NCI-H524 treated with DMSO at 0.1 percent for 48 hours (cell line): Measurements from ENCODE around the gene KSR2.
"Not testable (repeated sequence)": the region's sequence is repeated elsewhere in the genome, so short reads cannot be mapped to it uniquely, and the experiment has no call there.

Source experiments
- DNase-seq: peaks from one replicate; lab custom pipeline; 2025; lab: John Stamatoyannopoulos, UW

KSR2 gene

DNA sequence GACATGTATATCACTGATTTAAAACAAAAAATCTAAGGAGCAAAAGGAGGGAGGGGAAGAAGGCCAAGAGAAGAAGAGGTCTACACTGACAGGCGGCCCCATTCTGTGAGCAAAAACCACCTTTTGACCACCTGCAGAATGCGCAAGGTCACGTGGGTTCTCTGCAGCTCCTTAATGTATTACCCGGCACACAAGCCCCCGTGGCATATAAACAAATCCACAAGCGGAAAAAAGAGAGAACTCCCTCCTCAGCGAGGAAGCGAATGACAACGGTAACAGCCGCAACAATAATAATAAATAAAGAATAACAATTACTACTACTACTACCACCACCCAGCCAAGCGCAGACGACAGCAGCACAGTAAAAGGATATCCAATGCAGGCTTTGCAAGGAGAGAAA is 1.3 kb downstream of the KSR2 start:
- DNase-seq, result no peak

DNA sequence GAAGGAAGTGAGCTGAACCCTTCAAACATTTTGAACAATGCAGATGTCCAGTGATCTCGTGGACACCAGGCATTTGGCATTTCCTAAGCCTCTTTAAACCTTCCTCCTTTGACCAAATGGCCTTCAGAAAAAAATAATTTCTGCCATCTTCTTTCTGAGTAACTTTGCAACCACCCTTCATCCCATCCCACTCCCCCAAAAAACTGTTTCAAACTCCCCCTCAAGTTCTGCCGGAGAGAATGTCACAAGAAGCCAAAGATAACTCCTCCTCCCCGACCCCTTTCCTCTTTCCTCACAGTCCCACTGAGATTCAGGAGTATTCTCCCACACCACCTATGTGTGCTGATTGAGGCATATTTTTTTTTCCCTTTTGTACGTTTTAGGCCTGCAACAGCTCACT is 1.7 kb downstream of the KSR2 start:
- no peak for DNase-seq

DNA sequence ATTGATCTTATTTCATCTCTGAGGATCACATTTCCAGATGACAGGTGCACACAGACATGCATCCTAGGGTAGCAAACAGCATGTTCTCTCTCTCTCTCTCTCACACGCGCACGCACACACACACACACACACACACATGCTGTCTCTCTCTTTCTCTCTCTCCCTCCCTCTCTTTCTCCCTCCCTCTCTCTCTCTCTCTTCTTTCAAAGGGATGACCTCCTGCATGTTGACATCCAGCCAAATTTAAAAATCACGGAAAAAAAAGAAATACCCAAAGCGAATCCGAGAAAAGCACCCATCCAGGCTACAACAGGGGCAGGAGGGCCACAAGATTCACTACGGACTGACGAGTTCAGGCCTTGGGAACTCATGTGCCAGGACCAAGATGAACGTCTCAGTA is 2.3 kb downstream of the KSR2 start:
- DNase-seq, result no peak

DNA sequence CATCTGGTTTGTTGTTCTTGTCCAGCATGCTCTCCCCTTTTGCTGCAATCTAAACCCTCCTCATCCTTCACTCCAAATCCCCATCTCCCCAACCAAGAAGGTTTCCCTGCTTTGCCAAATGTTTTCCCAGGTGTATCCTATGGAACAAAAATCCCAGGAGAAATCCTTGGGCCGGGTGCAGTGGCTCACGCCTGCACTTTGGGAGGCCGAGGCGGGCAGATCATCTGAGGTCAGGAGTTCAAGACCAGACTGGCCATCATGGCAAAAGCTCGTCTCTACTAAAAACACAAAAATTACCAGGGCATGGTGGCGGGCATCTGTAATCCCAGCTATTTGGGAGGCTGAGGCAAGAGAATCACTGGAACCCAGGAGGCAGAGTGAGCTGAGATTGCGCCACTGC is 5.0 kb downstream of the KSR2 start:
- no peak for DNase-seq

DNA sequence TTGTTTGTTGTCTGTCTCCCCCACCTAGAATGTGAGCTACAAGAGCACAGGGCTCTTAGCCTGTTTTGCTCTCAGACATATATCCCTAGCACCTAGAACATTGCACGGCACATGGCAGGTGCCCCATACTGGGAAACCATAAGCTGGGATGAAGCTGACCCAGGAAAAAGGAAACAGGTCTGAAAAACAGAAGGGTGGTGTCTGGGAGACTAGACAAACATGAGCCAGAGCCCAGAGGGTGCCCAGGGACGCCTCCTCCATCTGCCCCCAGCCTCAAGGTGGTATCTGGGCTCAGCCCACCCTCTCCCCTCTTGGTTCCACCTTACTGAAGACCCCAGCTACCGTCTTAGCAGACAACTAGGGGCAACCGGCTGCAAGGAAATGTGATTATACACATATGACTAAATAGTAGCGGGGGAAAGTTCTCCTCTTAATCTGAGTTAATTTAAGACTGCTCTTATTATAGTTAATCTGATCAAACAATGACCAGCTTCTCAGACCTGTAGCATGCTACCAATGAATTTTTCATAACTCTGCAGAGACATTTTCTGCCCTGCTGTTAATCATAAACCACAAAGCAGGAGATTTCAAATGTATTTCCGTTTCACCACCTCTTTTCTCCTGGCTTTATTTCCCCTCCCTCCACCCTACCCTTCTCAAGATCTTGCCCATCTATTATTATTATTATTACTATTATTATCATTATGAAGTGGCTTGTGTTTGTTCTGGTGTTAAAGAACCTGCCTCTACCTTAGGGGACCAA is 31.9 kb downstream of the KSR2 start:
- no peak for DNase-seq

DNA sequence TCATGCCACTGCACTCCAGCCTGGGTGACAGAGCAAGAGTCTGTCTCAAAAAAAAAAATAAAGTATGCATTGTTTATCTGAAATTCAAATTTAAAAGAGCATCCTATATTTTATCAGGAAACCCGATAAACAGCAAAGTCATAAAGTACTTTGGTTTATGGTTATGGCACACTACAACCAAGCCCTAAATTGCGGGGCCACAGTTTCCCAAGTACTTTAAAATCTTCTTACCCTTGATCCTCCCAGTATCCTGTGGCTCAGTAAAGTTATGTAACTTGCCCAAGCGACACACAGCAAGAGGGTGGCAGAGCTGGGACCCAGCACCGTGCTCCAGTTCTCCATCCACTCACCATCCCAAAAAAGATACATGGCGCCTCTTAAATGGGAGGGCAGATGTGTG is 35.2 kb downstream of the KSR2 start:
- DNase-seq, result no peak

DNA sequence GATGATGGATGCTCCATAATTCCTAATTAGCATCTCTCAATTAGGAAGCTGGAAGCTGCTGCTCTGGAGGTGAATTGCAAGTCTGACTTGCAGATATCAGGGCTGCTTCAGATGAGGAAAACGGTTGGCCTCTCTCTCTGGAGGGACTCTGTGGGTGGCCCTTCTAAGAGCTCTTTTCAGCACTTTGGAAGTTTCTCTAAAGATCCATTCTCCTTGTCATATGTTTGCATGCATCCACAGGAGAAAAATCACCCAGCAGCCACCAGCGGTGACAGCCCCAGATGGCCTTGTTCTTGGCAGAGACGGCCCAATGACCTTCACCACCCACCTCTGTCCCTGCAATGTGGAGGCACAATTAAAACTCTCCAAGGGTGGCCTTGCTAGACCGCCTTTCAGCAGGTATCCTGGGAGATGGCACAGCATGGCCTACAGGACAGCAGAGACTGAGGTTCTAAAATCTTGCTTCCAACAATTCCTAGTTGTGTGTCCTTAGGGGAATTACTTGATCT is 42.3 kb downstream of the KSR2 start:
- DNase-seq, result no peak

DNA sequence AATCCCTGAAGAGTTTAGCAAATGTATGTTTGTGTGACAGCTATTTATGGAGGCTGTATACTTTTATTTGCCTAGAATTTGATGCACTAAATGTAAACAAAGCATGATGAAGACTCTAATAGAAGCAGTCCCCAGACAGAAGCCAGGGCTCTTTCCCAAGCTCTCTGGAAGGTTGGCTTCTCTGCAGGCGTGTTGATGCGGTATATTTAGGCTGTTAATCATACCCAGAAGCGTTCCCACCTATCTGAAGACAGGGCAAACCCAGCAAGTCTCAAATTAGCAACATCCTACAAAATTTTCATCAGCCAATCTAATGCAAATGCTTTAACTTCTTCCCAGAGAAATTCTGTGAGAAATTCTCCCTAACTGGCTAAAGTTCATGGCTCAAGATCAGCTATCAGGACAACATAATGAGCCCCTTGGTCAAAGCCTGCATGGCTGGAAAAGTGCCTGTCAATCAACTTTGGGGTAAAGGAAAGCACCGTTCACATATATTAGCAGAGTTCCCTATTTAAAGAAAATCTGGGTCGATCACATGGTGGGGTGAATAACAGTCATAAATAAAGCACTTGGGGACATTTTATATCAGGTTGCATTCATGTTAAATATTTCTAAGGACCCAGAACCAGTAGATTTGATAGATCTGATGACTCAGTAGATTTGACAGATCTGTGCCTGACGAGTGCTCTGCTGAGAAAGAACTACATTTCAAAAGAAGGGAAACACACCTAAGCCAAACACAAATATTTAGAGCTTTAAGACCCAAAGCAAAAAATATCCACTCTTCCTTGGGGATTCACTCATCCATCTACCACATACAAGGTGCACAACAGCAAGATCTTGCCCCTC is 46.6 kb downstream of the KSR2 start:
- DNase-seq, result no peak

DNA sequence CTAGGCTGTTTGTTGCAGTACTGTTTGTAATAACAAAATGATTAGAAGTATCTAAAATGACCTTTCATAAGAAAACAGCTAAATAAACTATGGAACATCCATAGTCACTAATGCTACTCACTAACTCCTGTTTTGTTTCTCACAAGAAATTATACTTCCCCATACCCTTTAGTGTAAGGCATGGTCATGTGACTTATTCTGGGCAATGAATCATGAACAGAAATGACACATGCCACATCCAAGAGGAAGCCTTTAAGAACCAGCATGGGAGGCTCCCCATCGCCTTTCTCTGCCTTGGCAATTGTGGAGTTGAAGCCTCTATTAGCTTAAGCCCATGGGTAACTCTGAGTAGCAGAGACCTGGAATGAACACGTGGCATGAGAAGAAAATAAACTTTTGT is 49.3 kb downstream of the KSR2 start:
- no peak for DNase-seq

DNA sequence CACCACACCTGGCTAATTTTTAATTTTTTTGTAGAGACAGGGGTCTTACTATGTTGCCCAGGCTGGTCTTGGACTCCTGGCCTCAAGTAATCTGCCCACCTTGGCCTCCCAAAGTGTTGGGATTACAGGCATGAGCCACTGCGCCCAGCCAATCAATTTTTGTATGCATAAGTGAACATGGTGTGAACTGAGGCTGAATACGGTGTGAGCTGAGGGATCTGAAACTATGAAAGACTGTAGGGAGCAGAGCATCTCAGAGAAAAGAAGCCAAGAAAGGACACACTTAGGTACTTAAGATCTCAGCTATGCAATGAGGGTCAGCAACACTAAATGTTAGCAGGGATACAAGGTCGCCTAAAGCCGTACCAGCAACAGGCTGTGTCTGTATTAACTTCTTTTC is 54.1 kb downstream of the KSR2 start:
- no peak for DNase-seq

DNA sequence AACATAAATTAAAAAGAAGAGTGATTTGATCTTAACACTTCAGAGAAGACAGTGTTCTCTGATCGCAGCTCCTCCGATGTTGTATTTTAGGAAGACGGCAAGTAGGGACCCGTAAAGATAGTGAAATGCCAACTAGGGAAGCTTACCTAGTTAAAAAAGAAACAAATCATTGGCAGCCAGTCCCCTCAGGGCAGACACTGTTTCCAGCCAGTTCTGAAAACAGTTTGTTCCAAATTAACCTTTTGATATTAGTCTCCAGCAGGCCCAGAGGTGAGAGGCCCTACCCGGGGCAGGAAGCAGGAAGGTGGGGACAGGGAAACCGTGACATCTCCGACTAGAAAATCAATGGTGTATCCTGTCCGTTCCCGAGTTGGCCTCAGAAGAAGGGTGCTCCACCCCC is 56.0 kb downstream of the KSR2 start:
- no peak for DNase-seq

DNA sequence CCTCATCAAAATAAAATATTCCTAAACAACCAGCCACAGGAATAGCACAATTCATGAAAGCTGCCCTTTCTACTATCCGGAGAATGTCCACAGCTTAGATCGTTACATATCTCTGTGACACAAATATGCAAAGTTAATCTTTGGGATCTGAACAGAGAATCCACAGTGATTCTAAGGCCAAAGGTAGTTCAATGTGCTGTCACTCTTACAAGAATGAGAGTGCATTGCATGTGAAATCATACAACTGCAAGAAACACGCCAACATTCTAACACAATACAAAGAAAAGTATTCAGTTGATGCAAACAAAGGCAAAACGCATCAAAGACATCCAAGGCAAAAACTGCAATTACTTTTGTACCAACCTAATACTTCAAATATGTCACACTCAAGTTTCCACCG is 60.4 kb downstream of the KSR2 start:
- no peak for DNase-seq

DNA sequence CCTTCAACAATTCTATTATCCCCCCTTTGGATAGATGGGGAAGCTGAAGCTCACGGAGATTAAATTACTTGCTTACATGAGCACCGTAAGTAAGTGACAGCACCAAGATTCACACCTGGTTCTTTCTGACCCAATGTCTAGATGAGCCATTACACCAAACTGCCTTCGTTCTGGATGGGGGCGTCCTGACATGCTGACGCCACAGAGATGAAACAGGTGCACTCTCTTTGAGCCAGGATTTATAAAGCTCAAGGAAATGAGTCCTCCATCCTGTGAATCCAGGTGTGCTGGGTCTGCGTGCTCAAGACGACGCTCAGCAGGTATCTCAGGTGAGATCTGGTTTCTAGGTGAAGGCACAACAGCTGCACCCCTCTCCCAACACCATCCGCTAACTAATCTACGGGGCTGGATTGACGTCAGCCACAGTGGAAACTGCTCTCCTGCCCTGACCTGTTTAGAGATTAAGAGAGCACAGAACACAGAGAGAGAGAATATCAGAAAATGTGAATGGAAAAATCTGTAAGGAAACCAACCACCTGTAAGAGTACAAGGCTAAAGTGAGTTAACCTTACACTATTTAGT is 61.6 kb downstream of the KSR2 start:
- DNase-seq, result no peak

DNA sequence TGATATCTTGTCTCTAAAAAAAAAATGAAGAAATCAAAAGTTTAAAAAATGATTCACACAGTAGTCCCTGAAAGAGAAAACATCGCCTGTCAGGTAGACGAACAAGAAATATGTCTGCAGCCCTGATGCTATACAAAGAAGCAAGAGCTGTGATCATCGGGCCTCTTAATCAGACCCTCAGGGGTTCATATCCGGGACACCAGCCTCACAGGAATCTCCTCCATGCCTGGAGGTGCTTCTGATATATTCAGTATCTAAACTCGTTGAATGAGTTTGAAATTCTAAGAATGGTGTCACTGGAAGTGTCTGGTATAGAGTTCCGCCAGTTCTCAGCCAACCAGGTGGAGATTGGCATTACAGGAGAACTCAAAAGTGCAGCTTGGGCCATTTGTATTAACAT is 64.7 kb downstream of the KSR2 start:
- DNase-seq, result no peak

DNA sequence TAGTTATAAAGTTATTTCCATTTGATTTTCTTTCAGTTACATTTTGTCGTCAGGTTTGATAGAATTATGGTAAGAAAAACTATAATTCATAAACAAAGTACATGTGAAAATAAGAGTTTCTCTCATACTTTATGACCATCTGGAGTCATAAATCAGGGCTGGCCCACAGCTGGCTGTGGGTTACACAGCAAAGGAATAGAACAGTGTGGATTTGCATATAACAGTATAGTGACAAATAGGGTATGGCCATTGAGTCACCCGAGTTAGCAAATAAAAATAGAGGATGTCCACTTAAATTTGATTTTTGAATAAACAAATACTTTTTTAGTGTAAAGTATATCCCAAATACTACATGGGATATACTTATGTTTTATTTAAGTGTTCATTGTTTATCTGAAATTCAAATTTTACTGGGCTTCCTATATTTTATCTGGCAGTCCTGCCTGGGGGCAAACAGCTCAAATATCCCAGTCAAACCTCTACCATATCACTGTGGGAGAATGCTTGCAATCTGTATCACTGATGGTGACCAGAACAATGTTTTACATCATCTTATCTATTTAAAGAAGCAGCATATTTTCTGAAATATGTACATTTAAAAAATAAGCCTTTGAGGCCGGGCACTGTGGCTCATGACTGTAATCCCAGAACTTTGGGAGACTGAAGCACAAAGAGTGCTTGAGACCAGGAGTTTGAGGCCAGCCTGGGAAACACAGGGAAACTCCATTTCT is 65.5 kb downstream of the KSR2 start:
- no peak for DNase-seq

DNA sequence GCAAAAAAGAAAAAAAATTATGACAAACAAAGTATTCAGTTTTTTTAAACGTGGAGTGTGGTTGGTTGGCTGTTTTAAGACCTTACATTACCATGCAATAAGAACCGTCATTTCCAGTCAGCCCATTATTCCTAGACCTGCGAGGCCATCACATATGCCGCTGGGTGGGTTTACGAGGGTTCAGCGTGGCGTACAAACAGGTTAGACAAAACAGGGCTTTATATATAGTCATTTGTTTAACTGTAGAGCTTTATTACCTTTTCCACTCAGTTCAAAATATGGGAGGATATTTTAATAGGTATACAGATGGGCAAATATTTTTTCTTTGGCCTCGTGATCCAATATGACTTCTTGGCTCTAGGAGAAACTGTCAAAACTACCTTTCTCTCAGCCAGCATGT is 67.2 kb downstream of the KSR2 start:
- no peak for DNase-seq

DNA sequence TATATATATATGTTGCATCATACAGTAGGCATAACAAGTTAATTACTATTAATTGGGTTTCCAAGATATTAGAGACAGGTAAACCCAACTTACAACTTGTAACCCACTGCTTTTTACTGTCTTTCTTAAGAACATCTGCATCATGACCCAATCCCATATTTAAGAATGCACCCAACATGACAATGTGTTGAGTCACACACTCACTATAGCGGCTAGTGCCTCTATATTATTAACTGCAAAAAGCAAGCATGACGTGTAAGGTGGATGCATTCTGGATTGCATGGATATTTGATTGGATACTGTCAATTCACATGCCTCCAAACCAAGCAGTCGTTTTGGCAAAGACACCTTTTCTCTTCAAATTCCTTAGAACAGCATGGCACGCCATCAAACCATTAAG is 68.2 kb downstream of the KSR2 start:
- no peak for DNase-seq

DNA sequence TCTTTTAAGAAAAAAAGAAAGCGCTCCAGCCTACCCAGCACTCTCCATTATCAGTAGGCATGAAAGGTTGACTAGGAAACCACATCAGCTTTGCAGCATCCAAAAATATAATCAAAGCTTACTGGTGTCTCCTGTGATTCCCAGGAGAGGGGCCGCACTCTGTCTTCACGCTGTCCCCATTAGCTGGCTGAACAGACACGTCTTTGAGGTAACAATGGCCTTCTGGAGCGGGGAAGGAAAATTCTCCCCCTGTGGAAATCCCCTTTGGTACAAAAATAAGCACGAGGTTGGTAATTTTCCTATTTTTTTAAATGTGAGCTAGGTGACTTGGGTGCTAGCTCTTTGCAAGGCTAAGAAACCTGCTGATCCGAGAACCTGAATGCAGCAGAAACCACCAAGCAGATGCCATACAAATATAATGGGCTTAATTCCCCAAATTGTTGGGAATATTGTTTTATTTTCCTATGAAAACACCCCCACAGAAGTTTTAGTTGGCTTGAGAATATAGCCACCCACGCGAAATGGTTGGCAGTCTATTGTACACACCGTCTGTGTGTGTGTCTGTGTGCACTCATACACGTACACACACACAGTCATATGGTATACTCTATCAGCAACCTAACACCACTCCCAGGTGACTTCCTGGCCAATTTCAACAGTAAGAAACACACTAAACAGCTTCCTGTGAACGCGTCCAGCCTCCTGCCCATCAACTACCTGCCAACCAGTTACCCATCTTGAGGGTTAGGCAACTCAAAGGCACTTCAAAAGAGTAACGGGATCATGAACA is 71.2 kb downstream of the KSR2 start:
- DNase-seq, result no peak

DNA sequence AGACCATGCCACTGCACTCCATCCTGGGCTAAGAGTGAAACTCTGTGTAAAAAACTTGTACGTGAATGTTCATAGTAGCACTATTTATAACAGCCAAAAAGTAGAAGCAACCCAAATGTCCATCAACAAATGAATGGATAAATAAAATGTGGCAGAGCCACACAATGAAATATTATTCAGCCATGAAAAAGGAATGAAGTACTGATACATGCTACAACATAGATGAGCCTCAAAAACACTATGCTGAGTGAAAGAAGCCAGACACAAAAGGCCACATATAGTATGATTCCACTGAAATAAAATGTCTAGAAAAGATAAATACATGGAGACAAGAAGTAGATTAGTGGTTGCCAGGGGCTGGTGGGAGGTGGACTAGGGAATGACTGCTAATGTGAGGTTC is 72.8 kb downstream of the KSR2 start:
- DNase-seq, result no peak

DNA sequence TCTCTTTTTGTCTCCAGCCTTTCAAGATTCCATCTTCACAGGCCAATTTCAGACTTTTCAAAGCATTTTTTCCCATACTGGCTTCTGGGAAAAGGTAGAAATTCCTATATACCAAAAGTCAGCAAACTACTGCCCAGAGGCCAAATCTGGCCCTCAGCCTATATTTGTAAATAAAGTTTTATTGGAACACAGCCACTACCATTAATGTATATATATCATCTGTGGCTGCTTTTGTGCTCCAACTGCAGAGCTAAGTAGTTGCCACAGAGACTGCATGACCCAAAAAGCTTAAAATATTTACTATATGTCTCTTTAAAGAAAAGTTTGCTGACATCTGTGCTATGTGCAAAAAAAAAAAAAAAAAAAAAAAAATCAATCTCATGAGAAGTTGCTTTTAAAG is 76.3 kb downstream of the KSR2 start:
- DNase-seq, result no peak

DNA sequence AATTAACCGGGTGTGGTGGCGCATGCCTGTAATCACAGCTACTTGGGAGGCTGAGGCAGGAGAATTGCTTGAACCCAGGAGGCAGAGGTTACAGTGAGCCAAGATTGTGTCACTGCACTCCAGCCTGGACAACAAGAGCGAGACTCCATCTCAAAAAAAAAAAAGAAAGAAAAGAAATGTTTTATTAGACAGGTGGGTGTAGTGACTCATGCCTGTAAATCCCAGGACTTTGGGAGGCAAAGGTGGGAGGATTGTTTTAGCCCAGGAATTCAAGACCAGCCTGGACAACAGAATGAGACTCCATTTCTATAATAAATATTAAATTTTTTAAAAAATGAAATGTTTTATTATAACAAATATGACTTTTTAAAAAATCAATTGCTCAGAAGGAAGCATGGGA is 77.5 kb downstream of the KSR2 start:
- not testable (repeated sequence) for DNase-seq

DNA sequence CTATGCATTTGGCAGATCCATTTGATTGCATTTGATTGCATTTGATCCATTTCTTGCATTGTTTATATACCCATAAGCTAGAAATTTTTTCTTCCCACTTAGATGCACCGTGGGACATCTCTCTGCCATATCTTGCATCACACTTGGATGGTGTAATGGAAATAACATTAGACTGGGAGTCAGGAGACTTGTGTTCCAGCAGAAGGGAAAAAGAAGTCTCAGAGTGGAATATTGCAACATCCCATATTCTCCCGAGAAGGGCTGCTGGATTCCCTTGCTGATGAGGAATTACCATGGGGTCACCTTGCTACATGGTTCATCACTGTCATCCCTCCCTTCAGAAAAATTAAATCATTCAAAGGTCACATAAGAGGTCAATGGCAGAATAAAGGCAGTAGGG is 78.1 kb downstream of the KSR2 start:
- no peak for DNase-seq
